Activated CD4-positive, alpha-beta T cell treated with anti-CD3 and anti-CD28 coated beads for 1 hour (primary cell): ENCODE data around the gene APOBEC2.
A peak's percentile ranks its signal among the peaks of the same experiment; 100 is the strongest.

Experiments used
- DNase-seq: peaks from one replicate; pipeline ENCODE4 v3.0.0-alpha.2; 2020

APOBEC2 gene

DNA sequence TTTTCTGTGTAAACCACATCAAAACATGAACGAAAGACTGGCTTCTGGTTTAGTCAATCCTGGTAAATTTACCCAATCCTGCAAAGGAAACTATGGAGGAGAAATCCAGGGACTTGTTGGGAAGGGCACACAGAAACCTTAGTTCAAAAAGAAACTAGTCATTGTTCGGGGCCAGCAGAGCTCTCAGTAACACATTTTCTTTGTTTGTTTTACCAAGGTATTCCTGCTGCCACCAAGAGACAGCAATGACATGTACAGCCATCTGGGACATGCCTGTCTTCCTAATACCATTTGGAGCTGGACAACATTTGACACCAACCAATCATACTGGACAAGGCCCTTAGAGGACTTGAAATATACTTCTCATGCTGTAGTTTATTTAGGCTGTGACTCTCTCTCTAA lies 10.9 kb downstream of the APOBEC2 start:
- no peak for DNase-seq

- no peak for DNase-seq
Observed at GRCh38 chr6:41064841-41065240, 11.8 kb downstream of the APOBEC2 start.

DNA sequence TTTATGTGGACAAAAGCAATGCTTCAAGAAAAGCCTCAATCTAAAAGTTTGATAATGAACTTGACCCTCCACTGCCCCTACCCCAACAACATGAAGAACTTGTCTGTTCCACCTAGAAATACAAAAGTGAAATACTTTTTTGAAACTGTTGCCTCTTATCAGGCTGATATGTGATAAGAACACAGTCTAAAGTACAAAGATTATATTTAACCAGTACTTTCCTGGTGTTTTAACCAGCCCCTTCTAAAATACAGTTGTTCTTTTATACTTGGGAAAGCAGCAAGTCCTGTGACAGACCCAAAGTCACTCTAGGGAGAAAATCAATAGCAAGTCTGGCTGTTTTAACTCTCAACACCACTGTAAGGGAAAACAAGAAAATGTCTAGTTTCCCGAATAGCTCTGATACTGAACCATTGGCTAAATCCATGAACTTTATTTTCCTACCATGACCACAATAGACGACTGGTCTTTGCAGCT lies 12.6 kb downstream of the APOBEC2 start:
- no peak for DNase-seq

DNA sequence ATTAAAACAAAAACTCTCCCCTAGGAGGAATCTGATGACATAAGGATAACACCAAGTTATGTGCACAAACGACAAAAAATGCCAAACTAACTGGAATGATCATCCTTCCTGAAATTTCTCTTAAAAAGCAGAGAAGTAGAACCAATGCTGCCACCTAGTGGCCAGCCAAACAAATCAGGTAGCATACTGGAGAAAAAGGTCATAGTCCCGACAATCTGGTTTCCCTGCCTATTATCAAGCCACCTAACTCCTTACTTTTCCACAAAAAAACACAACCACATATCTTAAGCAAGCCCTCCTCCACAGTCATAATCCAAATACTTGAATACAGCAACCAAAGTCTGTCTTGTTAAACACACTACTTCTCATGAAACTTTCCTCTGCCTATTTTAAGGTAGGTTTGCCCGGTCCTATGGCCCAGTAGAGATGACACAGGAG lies 13.9 kb downstream of the APOBEC2 start:
- peak; percentile 39 for DNase-seq

DNA sequence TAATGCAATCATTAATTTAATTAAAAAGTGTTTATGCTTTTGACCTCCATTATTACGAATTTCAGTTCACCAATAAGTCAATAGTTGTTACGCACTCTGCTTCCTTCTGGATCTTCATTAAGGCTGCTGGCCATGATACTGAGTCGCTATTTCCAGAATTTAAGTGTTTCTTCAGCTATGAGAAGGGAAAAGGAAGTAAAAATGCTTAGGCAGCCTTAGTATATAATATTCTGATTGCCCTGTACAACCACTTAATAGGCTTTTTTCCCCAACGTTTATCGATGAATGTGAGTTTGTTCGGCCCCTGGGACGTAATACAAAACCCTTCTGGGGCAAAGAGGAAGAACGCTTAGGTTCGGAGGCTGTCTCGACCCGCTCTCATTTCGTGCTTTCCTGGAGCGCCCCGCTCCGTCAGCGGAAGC lies 18.5 kb downstream of the APOBEC2 start:
- DNase-seq: no peak

DNA sequence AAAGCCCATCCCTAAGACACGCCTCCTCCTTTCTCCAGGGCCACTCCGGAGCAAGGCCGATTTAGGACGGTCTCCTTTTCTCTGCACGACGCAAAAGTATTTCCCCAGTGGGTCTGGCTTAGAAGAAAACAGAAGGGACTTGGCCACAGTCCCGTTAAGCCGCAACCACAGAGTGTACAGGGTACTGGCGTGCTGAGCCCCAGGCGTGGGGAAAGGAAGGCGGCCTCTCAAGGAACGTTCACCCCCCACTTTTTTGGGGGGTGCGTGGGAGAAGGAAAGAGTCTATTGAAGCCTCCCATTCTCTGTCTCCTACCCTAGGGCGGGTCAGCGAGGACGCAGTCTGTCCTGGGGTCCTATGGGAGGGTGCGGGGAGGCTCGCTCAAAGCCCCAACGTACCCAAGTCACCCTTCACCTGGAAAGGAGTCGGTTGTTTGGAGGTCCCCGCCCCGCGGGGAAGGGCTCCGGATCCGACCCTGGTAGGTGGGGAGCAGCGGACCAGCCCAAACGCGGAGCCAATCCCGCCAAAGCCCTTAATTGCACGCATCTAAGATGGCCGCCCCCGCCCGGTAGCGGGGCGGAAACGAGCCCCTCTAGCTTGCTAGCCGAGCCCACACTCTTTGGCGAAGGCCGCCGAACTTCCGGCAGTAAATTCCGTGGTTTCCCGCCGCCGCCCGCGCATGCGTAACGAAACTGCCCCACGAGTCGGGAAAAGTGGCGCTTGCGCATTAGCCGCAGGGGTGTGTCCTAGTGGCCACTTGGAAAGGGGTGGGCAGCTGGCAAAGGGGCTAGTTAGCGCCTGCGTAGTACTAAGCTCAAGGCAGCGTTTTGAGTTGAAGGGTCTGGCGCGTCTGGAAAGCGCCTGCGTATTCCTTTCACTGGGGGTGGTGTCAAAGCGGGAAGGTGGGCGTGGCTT lies 19.2 kb downstream of the APOBEC2 start, which contains the start of gene OARD1:
TSS of gene OARD1 (minus strand) at position 434 of the 913 bp plus-strand sequence. CDS start 722 bp downstream, outside the sequence.
- DNase-seq: peak; percentile 100

GRCh38 chr6:41072836-41073202 lies 19.8 kb downstream of the APOBEC2 start, which contains the start of gene NFYA:
Gene NFYA (plus strand): TSS chr6:41072974. CDS start chr6:41079090, 6,116 bp downstream.
- DNase-seq: no peak

DNA sequence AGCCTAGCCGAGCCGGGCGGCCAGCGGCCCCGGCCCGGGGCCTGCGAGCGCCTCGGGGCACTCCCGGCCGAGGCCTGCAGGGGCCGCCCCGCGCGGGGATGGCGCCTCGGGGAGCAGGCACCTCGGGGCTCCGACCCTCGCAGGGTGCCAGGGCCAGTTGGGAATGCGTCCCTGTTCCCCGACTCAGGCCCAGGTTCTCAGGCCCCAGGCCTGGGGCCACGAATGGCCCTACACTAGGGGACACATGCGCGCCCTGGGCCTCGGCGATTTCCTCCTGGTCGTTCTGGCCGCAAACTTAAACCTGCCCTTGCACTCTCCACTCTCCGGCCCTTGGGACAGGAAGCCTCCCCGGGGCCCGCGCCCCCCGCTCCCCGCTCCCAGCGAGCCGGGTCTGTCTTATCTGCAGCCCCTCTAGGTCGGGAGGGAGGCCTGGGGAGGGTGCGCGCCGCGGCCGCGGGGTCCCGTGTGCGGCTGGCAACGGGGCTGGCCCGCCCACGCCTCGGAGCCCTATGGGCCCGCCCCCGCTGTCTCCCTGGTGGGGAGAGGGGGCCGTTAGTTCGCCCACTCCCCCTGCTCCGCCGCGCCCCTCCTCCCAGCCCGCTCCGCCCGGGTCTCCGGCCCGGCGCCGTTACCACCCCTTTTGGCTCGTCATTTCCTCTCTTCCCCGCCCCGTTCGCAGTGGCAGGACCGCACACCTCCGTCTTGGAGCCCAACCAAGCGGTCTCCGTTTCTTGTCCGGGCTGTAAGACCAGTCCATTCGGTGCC lies 20.4 kb downstream of the APOBEC2 start:
- DNase-seq: peak; percentile 74

- no peak for DNase-seq
Observed at GRCh38 chr6:41073968-41074691, 21.1 kb downstream of the APOBEC2 start.

GRCh38 chr6:41074692-41075436 lies 21.9 kb downstream of the APOBEC2 start:
- no peak for DNase-seq

DNA sequence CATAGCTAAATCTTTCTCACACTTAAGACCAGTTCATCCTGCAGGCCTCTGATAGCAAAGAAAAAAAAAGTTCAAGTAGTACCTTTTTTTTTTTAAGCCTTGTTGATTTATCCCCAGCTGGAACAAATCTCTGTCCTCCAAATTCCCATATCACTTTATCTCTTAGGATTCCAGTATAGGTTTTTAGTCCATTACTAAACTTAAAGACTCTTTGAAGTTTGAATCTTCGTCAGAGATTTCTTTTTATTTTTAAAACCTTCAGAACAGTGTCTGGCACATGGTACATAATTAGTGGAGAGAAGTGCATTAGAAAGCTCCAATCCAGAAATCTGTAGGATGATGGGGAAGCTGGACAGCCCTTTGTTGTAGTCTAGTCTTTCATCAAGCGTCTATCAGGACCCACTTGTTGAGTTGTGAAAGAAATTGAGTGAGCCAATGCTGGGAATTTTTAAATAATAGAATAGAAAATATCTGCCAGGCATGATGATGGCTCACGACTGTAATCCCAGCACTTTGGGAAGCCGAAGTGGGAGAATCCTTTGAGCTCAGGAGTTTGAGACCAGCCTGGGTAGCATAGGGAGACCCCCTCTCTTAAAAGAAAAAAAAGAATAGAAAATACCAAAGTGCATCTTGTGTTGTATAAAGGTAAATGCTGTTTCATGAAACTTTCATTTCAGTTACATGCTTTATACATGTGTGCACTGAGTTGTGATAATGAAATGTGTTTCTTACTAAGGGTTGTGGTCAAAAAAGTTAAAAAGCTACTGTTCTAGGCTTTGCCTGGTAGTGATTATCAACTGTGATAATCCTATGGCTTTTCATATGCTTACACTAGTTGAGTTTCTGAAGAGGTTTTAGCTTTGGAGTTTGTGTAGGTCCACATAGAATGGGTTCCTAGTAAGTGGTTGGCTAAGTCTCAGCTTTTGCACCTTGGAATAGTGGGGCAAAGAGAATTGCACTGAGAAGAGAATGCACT lies 22.9 kb downstream of the APOBEC2 start:
- no peak for DNase-seq

DNA sequence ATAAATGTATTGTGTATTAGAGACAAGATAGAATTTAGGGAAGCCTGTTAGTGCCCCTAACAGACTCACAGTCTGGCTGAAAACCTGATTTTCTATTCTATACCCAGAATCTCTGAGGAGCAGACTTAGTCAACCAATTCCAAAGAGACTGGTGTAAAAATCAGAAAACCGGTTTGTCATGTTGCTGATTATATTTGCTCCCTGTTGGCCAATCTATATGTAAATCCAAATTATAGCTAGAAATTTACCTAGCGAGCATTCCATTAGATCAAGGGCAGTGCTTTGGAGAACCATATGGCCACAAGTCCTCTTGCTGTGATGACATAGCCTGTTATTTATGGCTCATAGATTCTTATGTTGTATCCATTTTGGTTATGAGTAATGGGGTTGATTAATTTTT lies 24.5 kb downstream of the APOBEC2 start:
- no peak for DNase-seq

- no peak for DNase-seq
Observed at GRCh38 chr6:41078101-41078500, 25.1 kb downstream of the APOBEC2 start.

- DNase-seq: no peak
Observed at GRCh38 chr6:41079080-41079479, 26.1 kb downstream of the APOBEC2 start.

- no peak for DNase-seq
Observed at GRCh38 chr6:41080621-41081020, 27.6 kb downstream of the APOBEC2 start.

- no peak for DNase-seq
Observed at GRCh38 chr6:41083072-41083471, 30.1 kb downstream of the APOBEC2 start.

DNA sequence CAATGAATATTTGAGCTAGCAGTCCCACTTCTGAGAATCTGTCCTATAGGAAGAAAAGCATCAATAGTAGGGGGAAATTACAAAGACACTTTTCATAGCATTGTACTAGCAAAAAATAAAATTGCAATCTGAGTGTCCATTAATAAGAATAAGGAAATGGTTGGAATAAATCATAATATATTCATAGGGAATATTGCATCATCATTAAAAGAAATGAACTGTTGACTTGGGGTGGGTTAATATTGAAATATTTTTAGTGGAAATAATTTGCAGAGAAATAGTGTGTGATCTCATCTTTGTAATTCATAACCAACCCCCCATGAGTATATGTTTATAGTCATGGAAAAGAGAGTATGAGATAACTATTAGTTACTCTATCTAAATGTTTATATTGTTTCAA lies 32.2 kb downstream of the APOBEC2 start:
- DNase-seq: no peak

DNA sequence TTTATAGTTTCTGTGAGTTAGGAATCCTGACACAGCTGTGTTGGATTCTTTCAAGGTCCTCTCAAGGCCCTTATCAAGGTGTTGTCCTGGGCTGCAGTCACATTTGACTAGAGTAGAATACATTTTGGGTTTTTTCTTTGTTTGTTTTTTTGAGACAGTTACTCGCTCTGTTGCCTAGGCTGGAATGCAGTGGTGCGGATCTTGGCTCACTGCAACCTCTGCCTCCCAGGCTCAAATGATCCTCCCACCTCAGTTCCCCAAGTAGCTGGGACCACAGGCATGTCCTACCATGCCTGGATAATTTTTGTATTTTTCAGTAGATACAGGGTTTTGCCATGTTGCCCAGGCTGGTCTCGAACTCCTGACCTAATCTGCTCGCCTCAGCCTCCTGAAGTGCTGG lies 35.4 kb downstream of the APOBEC2 start:
- no peak for DNase-seq

- DNase-seq: no peak
Observed at GRCh38 chr6:41090841-41091761, 38.1 kb downstream of the APOBEC2 start.
